SK-N-SH treated with all-trans-retinoic acid at 6 μM for 48 hours (cell line): ENCODE measurements around the gene CPVL.

Experiments used
- ATAC-seq: fragments of 200-7000 bp; cut with Tn5 transposase; 3 replicates; pipeline ENCODE4 v1.9.1; 2020; ENCODE audit warnings: mild to moderate bottlenecking, moderate library complexity
- ARNTL ChIP-seq: fragments of 450-650 bp; formaldehyde crosslinking; IDR thresholded peaks from 2 replicates; pipeline ENCODE4 v1.5.0; 2020; ENCODE audit warnings: low read depth, mild to moderate bottlenecking, moderate library complexity, borderline replicate concordance
- BACH2 ChIP-seq: fragments of 250-450 bp; sonication (Bioruptor Pico); IDR thresholded peaks from 2 replicates; pipeline ENCODE4 v1.9.0; 2021; ENCODE audit warnings: mild to moderate bottlenecking, borderline replicate concordance
- CREB5 ChIP-seq: fragments of 250-450 bp; sonication (Bioruptor Pico); IDR thresholded peaks from 2 replicates; pipeline ENCODE4 v1.5.1; 2020; ENCODE audit warnings: low read depth, mild to moderate bottlenecking, moderate library complexity
- CSDC2 ChIP-seq: fragments of 250-450 bp; sonication (Bioruptor Pico); IDR thresholded peaks from 2 replicates; pipeline ENCODE4 v1.5.0; 2020; ENCODE audit warnings: mild to moderate bottlenecking, moderate library complexity
- CSRNP3 ChIP-seq: fragments of 250-450 bp; sonication (Bioruptor Pico); IDR thresholded peaks from 2 replicates; pipeline ENCODE4 v1.5.1; 2021; ENCODE audit warnings: mild to moderate bottlenecking, moderate library complexity
- ESRRG ChIP-seq: fragments of 250-450 bp; sonication (Bioruptor Pico); IDR thresholded peaks from 2 replicates; pipeline ENCODE4 v1.6.1; 2021; ENCODE audit warnings: mild to moderate bottlenecking
- ISL1 ChIP-seq: fragments of 250-450 bp; sonication (Bioruptor Pico); IDR thresholded peaks from 2 replicates; pipeline ENCODE4 v2.1.2; 2022; ENCODE audit warnings: mild to moderate bottlenecking, moderate library complexity
- PATZ1 ChIP-seq: fragments of 250-450 bp; sonication (Bioruptor Pico); IDR thresholded peaks from 2 replicates; pipeline ENCODE4 v1.8.0; 2020; ENCODE audit warnings: mild to moderate bottlenecking, moderate library complexity, borderline replicate concordance
- POU6F1 ChIP-seq: fragments of 250-450 bp; sonication (Bioruptor Pico); IDR thresholded peaks from 2 replicates; pipeline ENCODE4 v1.8.0; 2021; ENCODE audit warnings: low read depth, mild to moderate bottlenecking, moderate library complexity, borderline replicate concordance
- PPARA ChIP-seq: fragments of 250-450 bp; sonication (Bioruptor Pico); IDR thresholded peaks from 2 replicates; pipeline ENCODE4 v1.5.0; 2020; ENCODE audit warnings: mild to moderate bottlenecking, borderline replicate concordance
- RARB ChIP-seq: fragments of 250-450 bp; sonication (Bioruptor Pico); IDR thresholded peaks from 2 replicates; pipeline ENCODE4 v1.8.0; 2021; ENCODE audit warnings: mild to moderate bottlenecking, moderate library complexity
- SNAI2 ChIP-seq: fragments of 250-450 bp; sonication (Bioruptor Pico); IDR thresholded peaks from 2 replicates; pipeline ENCODE4 v1.5.0; 2020; ENCODE audit warnings: mild to moderate bottlenecking, moderate library complexity
- TCF4 ChIP-seq: fragments of 250-450 bp; sonication (Bioruptor Pico); IDR thresholded peaks from 2 replicates; pipeline ENCODE4 v1.8.0; 2021; ENCODE audit warnings: mild to moderate bottlenecking, moderate library complexity, borderline replicate concordance
- TOX ChIP-seq: fragments of 250-450 bp; sonication (Bioruptor Pico); IDR thresholded peaks from 2 replicates; pipeline ENCODE4 v1.8.0; 2021; ENCODE audit warnings: mild to moderate bottlenecking, moderate library complexity, borderline replicate concordance
- TSHZ2 ChIP-seq: fragments of 250-450 bp; sonication (Bioruptor Pico); IDR thresholded peaks from 2 replicates; pipeline ENCODE4 v1.5.0; 2020; ENCODE audit warnings: mild to moderate bottlenecking, moderate library complexity
- ZC3H10 ChIP-seq: fragments of 250-450 bp; sonication (Bioruptor Pico); IDR thresholded peaks from 2 replicates; pipeline ENCODE4 v1.5.1; 2021; ENCODE audit warnings: mild to moderate bottlenecking, moderate library complexity
- ZFP3 ChIP-seq: fragments of 250-450 bp; sonication (Bioruptor Pico); IDR thresholded peaks from 2 replicates; pipeline ENCODE4 v1.5.0; 2020; ENCODE audit warnings: mild to moderate bottlenecking, moderate library complexity
- ZFP30 ChIP-seq: fragments of 450-650 bp; formaldehyde crosslinking; IDR thresholded peaks from 2 replicates; pipeline ENCODE4 v1.5.0; 2022; ENCODE audit warnings: mild to moderate bottlenecking, moderate library complexity
- ZNF565 ChIP-seq: fragments of 450-650 bp; formaldehyde crosslinking; conservative IDR thresholded peaks from 2 replicates; pipeline ENCODE4 v1.5.0; 2020; ENCODE audit warnings: low read depth, mild to moderate bottlenecking, moderate library complexity
- ZNF70 ChIP-seq: fragments of 450-650 bp; formaldehyde crosslinking; IDR thresholded peaks from 2 replicates; pipeline ENCODE4 v1.5.0; 2020; ENCODE audit warnings: mild to moderate bottlenecking, moderate library complexity
- ZNF8 ChIP-seq: fragments of 450-650 bp; formaldehyde crosslinking; IDR thresholded peaks from 2 replicates; pipeline ENCODE4 v1.5.0; 2020; ENCODE audit warnings: mild to moderate bottlenecking, moderate library complexity

The CPVL gene

GRCh38 chr7:28957751-28958234, 188.5 kb downstream of the CPVL start:
- peak; percentile 16 for ATAC-seq
- no peak for TF ChIP-seq ARNTL
- TF ChIP-seq ZNF565 (CRISPR knock-in tag) = no peak
- TF ChIP-seq TCF4 = no peak
- no peak; the same call in 1 of the 2 replicates for TF ChIP-seq ZNF8 (CRISPR knock-in tag)
- TF ChIP-seq ZNF70 (CRISPR knock-in tag) = no peak
- no peak for TF ChIP-seq CSDC2 (CRISPR knock-in tag)
- TF ChIP-seq POU6F1 (CRISPR knock-in tag) = no peak
- TF ChIP-seq TSHZ2 (CRISPR knock-in tag) = no peak
- no peak for TF ChIP-seq CSRNP3 (CRISPR knock-in tag)
- no peak for TF ChIP-seq ESRRG (CRISPR knock-in tag)
- TF ChIP-seq ZC3H10 (CRISPR knock-in tag) = no peak
- TF ChIP-seq TOX (CRISPR knock-in tag) = no peak
- no peak for TF ChIP-seq BACH2 (CRISPR knock-in tag)

- TF ChIP-seq PPARA (no peak), CSRNP3 (CRISPR knock-in tag) (no peak), ZFP30 (CRISPR knock-in tag) (no peak), ARNTL (no peak), ZNF70 (CRISPR knock-in tag) (no peak)
- TF ChIP-seq, all 23 proteins: peak for 0
- peak; percentile 22 for ATAC-seq
Observed at GRCh38 chr7:28957064-28957750, 189.1 kb downstream of the CPVL start.

- peak; percentile 69 for ATAC-seq
- TF ChIP-seq PATZ1 (no peak), ZNF70 (CRISPR knock-in tag) (no peak), ZC3H10 (CRISPR knock-in tag) (no peak), PPARA (no peak), ISL1 (CRISPR knock-in tag) (no peak), RARB (CRISPR knock-in tag) (no peak), ZNF565 (CRISPR knock-in tag) (no peak), CREB5 (CRISPR knock-in tag) (no peak), SNAI2 (CRISPR knock-in tag) (no peak), TCF4 (peak; percentile 26; the same call in 1 of the 2 replicates), POU6F1 (CRISPR knock-in tag) (no peak), ZNF8 (CRISPR knock-in tag) (no peak), ESRRG (CRISPR knock-in tag) (no peak), ZFP3 (no peak)
Observed at GRCh38 chr7:28956608-28957063, 189.7 kb downstream of the CPVL start.
